GM19455 (cell line): ENCODE measurements around the gene ZNF281.
"Not testable (repeated sequence)": the region's sequence is repeated elsewhere in the genome, so short reads cannot be mapped to it uniquely, and the experiment has no call there.

Experiments used
- ATAC-seq: cut with Tn5 transposase; IDR thresholded peaks from one replicate; pipeline ENCODE4 v1.9.1; 2021; ENCODE audit not compliant: unreplicated experiment

The ZNF281 gene

DNA sequence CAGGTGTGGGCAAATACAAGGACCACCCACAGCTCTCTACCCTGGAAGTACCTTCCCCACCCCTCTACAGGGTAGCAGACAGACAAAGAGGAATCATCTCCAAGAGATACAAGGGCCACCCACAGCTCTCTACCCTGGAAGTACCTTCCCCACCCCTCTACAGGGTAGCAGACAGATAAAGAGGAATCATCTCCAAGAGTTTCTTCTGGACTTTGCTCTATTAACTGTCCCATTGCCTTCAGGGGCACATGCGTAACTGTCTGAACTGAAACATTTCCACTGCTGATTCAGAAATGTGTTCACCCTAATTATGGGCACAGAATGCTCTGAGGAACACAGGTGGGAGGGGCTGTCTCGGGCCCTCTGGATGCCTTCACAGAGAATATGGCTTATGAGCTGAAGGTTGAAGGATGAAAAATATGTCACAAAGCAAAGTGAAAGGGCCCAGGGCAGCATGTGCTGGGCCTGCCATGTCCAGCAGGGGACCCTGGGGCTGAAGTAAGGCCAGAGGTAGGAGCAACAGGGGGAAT is 43.9 kb downstream of the ZNF281 start:
- no peak for ATAC-seq

DNA sequence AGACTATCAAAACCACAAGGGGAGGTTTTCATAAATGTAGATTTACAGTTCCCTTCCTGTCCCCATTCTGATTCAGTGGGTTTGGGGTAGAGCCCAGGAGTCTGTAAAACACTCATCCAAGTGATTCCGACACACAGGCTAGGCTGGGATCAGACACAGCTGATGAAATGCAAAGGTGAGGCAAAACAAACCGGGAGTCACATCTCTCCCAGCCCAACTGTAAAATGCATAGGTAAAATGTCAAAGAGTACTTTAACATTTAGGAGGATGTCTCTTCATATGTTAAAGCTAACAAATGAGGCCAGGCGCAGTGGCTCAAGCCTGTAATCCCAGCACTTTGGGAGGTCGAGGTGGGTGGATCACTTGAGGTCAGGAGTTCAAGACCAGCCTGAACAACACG is 45.0 kb downstream of the ZNF281 start:
- no peak for ATAC-seq

DNA sequence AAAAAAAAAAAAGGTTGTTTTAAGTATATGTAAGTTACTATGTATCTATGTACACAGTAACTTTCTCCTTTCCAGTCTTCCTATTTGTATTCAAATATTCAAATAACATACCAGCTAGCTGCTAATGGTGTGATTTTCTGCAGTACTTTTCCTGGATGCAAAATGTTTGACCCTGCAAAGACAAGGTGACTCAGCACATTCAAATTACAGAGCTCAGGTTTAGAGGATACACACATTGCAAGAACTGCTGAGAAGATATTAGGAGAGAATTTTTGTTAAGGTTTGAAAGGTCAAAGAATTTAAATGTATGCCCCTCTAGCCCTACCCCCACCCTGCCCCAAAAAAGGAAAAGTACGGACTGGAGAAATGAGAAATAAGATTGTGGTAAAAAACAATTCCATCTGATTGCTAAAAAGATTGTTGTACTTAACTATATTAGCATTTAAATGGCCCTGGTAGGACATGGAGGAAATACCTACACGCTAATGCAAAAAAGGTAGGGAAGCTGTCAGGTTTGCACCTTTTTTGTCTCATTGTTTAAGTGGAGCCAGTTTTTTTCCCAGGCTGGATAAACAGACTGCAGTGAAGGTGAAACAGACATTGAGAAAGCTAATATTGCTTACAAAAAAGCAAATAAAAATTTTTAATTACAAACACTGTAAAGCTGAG is 45.6 kb downstream of the ZNF281 start:
- no peak for ATAC-seq

DNA sequence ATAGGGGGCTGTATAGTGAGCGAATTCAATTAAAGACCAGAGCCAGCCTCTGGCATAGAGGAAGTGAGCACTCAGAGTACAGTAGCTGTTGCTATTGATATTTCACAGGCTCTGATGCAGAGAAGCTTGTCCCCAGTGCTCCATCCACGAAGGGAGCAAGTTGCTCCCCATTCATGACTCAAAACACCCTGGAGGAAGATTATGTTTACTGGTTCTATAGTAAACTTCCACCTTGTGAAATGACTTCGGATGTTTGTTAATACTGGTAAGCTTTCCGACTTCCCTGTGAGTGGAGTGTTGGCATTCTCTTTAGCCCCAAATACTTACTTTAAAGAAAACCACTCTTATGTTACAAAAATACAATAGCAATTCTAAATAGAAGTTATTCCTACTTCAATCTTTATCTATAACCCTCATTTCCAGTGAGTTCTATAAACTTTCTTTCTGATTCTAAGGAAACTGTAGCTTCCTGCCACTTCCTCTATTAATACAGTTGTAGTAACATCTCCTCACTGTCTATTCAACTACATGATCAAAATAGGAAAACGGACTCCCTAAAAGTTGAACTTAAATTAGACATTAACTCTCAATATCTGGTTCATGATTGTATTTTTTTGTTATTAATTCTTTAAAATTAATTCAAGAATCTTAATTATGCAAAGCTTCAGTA is 46.4 kb downstream of the ZNF281 start:
- ATAC-seq: no peak

DNA sequence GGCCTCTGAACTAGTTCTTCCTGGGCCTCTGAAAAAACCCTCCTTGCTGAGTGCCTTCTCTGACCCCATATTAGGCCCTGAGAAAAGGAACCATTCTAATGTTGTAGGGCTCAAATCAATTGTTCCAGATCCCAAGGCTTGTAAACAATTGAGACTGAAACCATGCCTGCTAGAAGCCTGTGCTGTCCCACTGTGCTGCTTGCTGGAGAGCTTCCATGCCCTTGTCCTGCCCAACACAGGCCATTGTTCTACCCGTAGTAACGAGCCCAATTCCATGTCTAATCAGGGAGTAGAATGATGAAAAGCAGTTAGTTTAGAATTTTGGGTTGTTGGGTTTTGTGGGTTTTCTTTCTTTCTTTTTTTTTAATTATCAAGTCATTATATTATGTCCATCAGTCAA is 47.4 kb downstream of the ZNF281 start:
- ATAC-seq: no peak

DNA sequence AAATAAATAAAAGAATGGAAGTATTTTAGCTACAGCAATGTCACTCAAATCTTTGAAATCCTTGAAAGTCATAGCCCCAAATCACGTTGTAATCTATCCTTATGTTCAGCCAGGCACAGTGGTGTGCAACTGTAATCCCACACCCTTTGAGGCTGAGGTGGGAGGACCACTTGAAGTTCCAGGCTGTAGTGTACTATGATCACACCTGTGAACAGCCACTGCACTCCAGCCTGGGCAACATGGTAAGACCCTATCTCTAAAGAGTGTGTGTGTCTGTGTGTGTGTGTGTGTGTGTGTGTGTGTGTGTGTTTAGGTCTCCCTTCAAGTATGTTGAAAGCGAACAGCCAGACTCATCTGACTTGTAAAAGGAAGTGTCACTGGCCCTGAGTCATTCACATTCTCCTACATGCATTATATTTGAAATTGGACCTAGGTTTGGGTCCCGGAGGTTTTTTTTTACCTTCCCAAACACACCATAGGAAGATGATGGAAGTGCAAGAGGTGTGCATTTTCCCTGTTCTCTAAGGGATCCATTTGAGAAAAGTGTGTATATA is 50.1 kb downstream of the ZNF281 start:
- ATAC-seq: no peak

DNA sequence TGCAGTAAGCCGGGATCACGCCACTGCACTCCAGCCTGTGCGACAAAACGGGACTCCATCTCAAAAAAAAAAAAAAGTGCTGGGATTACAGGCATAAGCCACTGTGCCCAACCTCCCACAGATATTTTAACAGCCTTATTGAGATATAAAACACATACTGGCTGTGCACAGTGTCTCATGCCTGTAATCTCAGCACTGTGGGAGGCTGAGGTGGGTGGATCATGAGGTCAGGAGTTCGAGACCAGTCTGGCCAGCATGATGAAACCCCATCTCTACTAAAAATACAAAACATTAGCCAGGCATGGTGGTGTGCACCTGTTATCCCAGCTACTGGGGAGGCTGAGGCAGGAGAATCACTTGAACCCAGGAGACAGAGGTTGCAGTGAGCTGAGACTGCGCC is 51.9 kb downstream of the ZNF281 start:
- not testable (repeated sequence) for ATAC-seq

DNA sequence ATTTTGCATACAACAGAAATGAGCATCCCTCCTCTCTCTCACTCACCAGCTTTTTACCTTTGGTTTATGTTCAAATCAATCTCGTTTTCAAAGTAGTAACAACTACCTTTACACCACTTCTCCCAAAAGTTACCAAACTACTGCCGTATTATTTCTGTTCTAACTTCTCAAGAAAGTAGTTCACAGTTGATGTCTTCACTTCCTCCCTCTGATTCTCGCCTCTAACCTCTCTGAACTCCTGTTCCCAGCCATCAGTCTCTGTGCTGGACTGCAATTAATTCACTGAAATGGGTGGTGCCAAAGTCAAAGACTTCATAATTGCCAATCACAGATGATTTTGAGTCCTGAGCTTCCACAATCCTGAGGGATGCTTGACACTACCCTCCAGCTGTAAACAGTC is 54.0 kb downstream of the ZNF281 start:
- ATAC-seq: no peak
